Regular cardiac myocyte (primary cell): ENCODE measurements around the gene WFDC1. TPM values are rescaled to one million over a fixed set of nuclear protein-coding genes. Genes with fewer than 3 reads are reported as not detected.

ENCODE experiments used
- total RNA-seq: library from RNA; depleted of rRNA; stranded (reverse); fragments of >200 nt; gene quantifications from 2 replicates; pipeline ENCODE4 v1.2.3, GENCODE V29; 2014

Gene WFDC1
- total RNA-seq = 3.3 and 10.7 TPM in 2 replicates

GRCh38 chr16:84294531-84295142 lies at the start of gene WFDC1:
Gene WFDC1 (plus strand): TSS chr16:84294878. CDS start chr16:84294972, 94 bp downstream.

GRCh38 chr16:84368308-84368996 lies 73.8 kb downstream of the WFDC1 start, which contains the start of gene ATP2C2:
Gene ATP2C2 (plus strand): TSS chr16:84368538. CDS start chr16:84368616, 78 bp downstream.

Other genes with a start within 250 kb of the WFDC1 start
- gene MBTPS1, start 177.9 kb upstream of the WFDC1 start, total RNA-seq = 123 and 134 TPM in 2 replicates
- gene HSDL1, start 149.7 kb upstream of the WFDC1 start, total RNA-seq = 20.1 and 29.0 TPM in 2 replicates
- not detected in 2 replicates for gene DNAAF1, start 149.6 kb upstream of the WFDC1 start, total RNA-seq
- gene TAF1C, start 107.8 kb upstream of the WFDC1 start, total RNA-seq = 15.1 and 16.9 TPM in 2 replicates
- not detected in 2 replicates for gene ADAD2, start 103.7 kb upstream of the WFDC1 start, total RNA-seq
- not detected in 2 replicates for gene KCNG4, start 54.9 kb upstream of the WFDC1 start, total RNA-seq
- not detected in 2 replicates for gene ATP2C2, start 73.7 kb downstream of the WFDC1 start, total RNA-seq
- 27.9 and 29.7 TPM in 2 replicates for gene MEAK7, start 209.8 kb downstream of the WFDC1 start, total RNA-seq